Sigmoid colon (tissue), 7 donors: ENCODE measurements around the gene ILKAP. TPM values are rescaled to one million over a fixed set of nuclear protein-coding genes. Genes with fewer than 3 reads are reported as not detected.

ENCODE experiments used
- DNase-seq: peaks from one replicate; pipeline ENCODE4 v3.0.0-alpha.2; 2019
- H3K27ac ChIP-seq, 4 donors: fragments of 200-600 bp; sonication (generic); one replicate each; pipeline ENCODE4 v1.5.1; 2016 to 2019; ENCODE audit warnings: mild to moderate bottlenecking in 1 of 4
- H3K27me3 ChIP-seq, 3 donors: fragments of 200-600 bp; sonication (generic); one replicate each; pipeline ENCODE4 v1.5.1; 2019; ENCODE audit warnings: mild to moderate bottlenecking in 1 of 3
- H3K36me3 ChIP-seq, 4 donors: fragments of 200-600 bp; sonication (generic); one replicate each; pipeline ENCODE4 v1.5.1; 2016 to 2019
- H3K4me1 ChIP-seq, 4 donors: fragments of 200-600 bp; sonication (generic); one replicate each; pipeline ENCODE4 v1.5.1; 2017 to 2019
- H3K4me3 ChIP-seq, 4 donors: fragments of 200-600 bp; sonication (generic); one replicate each; pipeline ENCODE4 v1.5.1; 2017 to 2019; ENCODE audit warnings: mild to moderate bottlenecking in 2 of 4, moderate library complexity in 1 of 4
- H3K9me3 ChIP-seq, 4 donors: fragments of 200-600 bp in 3 of 4; sonication (generic) in 3 of 4; one replicate each; pipeline versions ENCODE4 v1.5.1 to v1.6.1; 2013 to 2019
- EP300 ChIP-seq, 4 donors: sonication (generic); formaldehyde crosslinking; IDR thresholded peaks; one replicate each; pipeline ENCODE4 v1.6.1; 2017; ENCODE audit warnings: antibody characterized with exemption in 4 of 4
- POLR2A ChIP-seq, 2 donors: fragments of 450-650 bp; IDR thresholded peaks; one replicate each; pipeline ENCODE4 v1.6.1; 2016; ENCODE audit warnings: antibody characterized with exemption in 2 of 2, mild to moderate bottlenecking in 2 of 2, moderate library complexity in 2 of 2
- POLR2AphosphoS5 ChIP-seq, 4 donors: sonication (generic); formaldehyde crosslinking; IDR thresholded peaks; one replicate each; pipeline ENCODE4 v1.6.1; 2017; ENCODE audit warnings: antibody characterized with exemption in 4 of 4
- WGBS, 2 donors: extraction: QIAGEN DNeasy Blood & Tissue Kit; methylation state at CpG; one replicate each; pipeline ENCODE4 v1.1.7; 2013; 5-methylcytosine and 5-hydroxymethylcytosine counted together
- intact Hi-C: fragments of 100-400 bp; cut with DNase I; formaldehyde crosslinking; loops from one replicate; pipeline ENCODE4 v1.15.1; 2023
- polyA plus RNA-seq, 3 donors: library from polyadenylated mRNA; stranded (reverse); fragments of 200-250 nt; gene quantifications; one replicate each; pipeline ENCODE4 v1.2.3, GENCODE V29; 2013
- total RNA-seq, 4 donors: library from RNA; depleted of rRNA; stranded (reverse); fragments of >200 nt; gene quantifications; one replicate each; pipeline ENCODE4 v1.1.0, GENCODE V29; 2016
- TF ChIP-seq, protein P1 (sequence below), 4 experiments: fragments of 450-650 bp in 3 of 4; fragments of 200-600 bp in 1 of 4; IDR thresholded peaks; one replicate each; pipeline ENCODE4 v1.5.1; 2016 to 2019; ENCODE audit warnings: antibody characterized with exemption in 4 of 4, mild to moderate bottlenecking in 3 of 4, moderate library complexity in 2 of 4
- donor health status: healthy with polysubstance abuse.
- donor health status: Bipolar disorder and iron deficiency.
- donor health status: healthy.

Gene ILKAP
- total and polyA plus RNA-seq, 7 donors = 26.4 to 57.3 (median 40.6) TPM

DNA sequence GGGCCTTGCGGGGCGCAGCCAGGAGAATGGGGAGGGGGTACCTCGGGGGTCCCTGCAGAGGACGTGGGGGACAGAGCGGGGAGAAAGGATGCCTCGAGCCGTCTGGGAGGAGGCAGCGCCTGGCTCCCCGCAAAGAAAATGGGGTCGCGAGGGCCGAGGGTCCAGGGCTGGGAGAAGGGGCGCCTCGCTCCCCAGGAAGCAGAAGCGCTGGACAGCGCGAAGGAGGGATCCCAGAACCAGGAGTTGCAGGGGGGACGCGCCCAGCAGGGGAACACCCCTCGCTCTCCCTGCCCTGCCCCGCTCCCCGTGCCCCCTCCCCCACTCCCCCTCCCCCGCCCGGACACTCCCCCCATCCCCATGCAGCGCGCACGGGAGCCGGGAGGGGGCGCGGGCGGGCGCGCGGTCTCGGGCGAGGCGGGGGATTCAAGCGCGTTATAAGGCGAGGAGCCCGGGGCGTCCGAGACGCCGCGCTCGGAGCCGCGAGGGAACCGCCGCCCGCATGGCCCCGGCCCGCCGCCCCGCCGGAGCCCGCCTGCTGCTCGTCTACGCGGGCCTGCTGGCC lies 44.9 kb downstream of the ILKAP start, which contains the start of gene ERFE:
Gene ERFE (plus strand): TSS at position 462 of the 562 bp plus-strand sequence. CDS start 38 bp downstream, at position 500.
- Histone ChIP-seq H3K4me3 (peak within 1 kb of the TSS in 3 of 4 donors; percentile 28 to 38 (median 36)), H3K36me3 (no peaks in the 10 kb centered on the region), H3K27ac (no peak within 1 kb of the TSS), H3K27me3 (peaks cover 11 to 38% (median 25%) of the 10 kb centered on the region in 3 donors), H3K9me3 (no peaks in the 10 kb centered on the region), H3K4me1 (peaks cover 0 to 19% (median 16%) of the 10 kb centered on the region in 4 donors)
- 7 to 9% methylated on average over 59 to 61 of the region's 61 CpGs for WGBS, 2 donors
- intact Hi-C loops = loop anchor here (2.0 kb wide), 1 partner anchor 104 kb away; no protein-coding TSS in a partner anchor
- no peak for DNase-seq
- TF ChIP-seq, protein P1, sequence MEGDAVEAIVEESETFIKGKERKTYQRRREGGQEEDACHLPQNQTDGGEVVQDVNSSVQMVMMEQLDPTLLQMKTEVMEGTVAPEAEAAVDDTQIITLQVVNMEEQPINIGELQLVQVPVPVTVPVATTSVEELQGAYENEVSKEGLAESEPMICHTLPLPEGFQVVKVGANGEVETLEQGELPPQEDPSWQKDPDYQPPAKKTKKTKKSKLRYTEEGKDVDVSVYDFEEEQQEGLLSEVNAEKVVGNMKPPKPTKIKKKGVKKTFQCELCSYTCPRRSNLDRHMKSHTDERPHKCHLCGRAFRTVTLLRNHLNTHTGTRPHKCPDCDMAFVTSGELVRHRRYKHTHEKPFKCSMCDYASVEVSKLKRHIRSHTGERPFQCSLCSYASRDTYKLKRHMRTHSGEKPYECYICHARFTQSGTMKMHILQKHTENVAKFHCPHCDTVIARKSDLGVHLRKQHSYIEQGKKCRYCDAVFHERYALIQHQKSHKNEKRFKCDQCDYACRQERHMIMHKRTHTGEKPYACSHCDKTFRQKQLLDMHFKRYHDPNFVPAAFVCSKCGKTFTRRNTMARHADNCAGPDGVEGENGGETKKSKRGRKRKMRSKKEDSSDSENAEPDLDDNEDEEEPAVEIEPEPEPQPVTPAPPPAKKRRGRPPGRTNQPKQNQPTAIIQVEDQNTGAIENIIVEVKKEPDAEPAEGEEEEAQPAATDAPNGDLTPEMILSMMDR (IDR thresholded peaks at IDR 0.05) = peak in 1 of 4 experiments; percentile 57
- no peak for TF ChIP-seq POLR2A (IDR thresholded peaks at IDR 0.05)

- no peak for DNase-seq
- intact Hi-C loops = loop anchor here (2.0 kb wide), 1 partner anchor 105 kb away; no protein-coding TSS in a partner anchor
- Histone ChIP-seq H3K27me3 (peaks cover 8 to 32% (median 20%) of the 10 kb centered on the region in 3 donors), H3K9me3 (no peaks in the 10 kb centered on the region), H3K4me1 (peaks cover 0 to 16% (median 13%) of the 10 kb centered on the region in 4 donors), H3K4me3 (no peak overlapping the region), H3K36me3 (no peaks in the 10 kb centered on the region), H3K27ac (no peak overlapping the region)
- WGBS, 2 donors = 25 to 63% methylated on average over 21 of the region's 21 CpGs
- TF ChIP-seq POLR2AphosphoS5 (IDR thresholded peaks at IDR 0.05) = no peak
- TF ChIP-seq, protein P1 (IDR thresholded peaks at IDR 0.05) = no peak
- no peak for TF ChIP-seq EP300 (IDR thresholded peaks at IDR 0.05)
These were observed 45.4 kb downstream of the ILKAP start for GRCh38 chr2:238158018-238158508.

DNA sequence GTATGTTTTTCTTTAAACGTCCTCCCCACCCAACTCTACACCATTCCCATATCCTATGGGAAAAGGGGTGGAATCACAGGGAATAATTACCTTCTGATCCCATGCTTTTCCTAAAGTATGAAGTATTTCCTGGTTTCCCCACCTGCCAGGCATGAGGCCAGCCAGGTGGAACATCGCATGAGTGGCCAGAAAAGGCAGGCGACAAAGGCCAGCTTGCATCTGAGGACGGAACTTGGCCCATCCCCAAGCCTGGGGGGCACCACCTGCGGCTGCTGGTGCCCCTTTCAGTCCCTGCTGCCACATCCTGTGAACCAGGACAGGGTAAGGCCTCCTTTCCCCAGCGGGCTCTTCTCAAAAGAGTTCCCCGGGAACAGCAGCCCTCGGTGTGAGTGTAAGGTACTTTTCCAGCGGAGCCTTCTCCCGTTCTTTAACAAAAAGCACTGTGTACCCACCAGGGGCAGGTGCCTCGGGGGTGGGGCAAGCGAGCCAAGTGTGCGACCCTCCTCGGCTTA lies 45.9 kb downstream of the ILKAP start:
- Histone ChIP-seq H3K36me3 (no peaks in the 10 kb centered on the region), H3K4me3 (no peak overlapping the region), H3K4me1 (peaks cover 0 to 16% (median 13%) of the 10 kb centered on the region in 4 donors), H3K9me3 (no peaks in the 10 kb centered on the region), H3K27me3 (peaks cover 8 to 27% (median 18%) of the 10 kb centered on the region in 3 donors), H3K27ac (no peak overlapping the region)
- intact Hi-C loops = loop anchor here (2.0 kb wide), 1 partner anchor 105 kb away; no protein-coding TSS in a partner anchor
- TF ChIP-seq, protein P1 (IDR thresholded peaks at IDR 0.05) = no peak
- TF ChIP-seq EP300 (IDR thresholded peaks at IDR 0.05) = no peak
- TF ChIP-seq POLR2A (IDR thresholded peaks at IDR 0.05) = no peak
- TF ChIP-seq POLR2AphosphoS5 (IDR thresholded peaks at IDR 0.05) = no peak
- 39 to 74% methylated on average over 14 of the region's 14 CpGs for WGBS, 2 donors
- no peak for DNase-seq

- Histone ChIP-seq H3K9me3 (no peaks in the 10 kb centered on the region), H3K4me3 (no peak overlapping the region), H3K4me1 (peaks cover 0 to 16% (median 13%) of the 10 kb centered on the region in 4 donors), H3K27ac (peak overlapping the region in 2 of 4 donors; percentile 25 to 45), H3K27me3 (peaks cover 8 to 25% (median 18%) of the 10 kb centered on the region in 3 donors), H3K36me3 (no peaks in the 10 kb centered on the region)
- DNase-seq = no peak
- intact Hi-C loops = no loop called here
- no peak for TF ChIP-seq EP300 (IDR thresholded peaks at IDR 0.05)
- no peak for TF ChIP-seq POLR2A (IDR thresholded peaks at IDR 0.05)
- no peak for TF ChIP-seq POLR2AphosphoS5 (IDR thresholded peaks at IDR 0.05)
- TF ChIP-seq, protein P1 (IDR thresholded peaks at IDR 0.05) = no peak
- WGBS, 2 donors = 83 to 87% methylated on average over 18 of the region's 18 CpGs
These were observed 47.5 kb downstream of the ILKAP start for GRCh38 chr2:238155761-238156694.
